Endodermal cell (in vitro differentiated cells): ENCODE results near the gene MYO5A. TPM values are rescaled to one million over a fixed set of nuclear protein-coding genes. Genes with fewer than 3 reads are reported as not detected.

ENCODE experiments used
- DNase-seq: peaks from one replicate; pipeline ENCODE4 v3.0.0-alpha.2; 2017
- H3K27ac ChIP-seq: 2 replicates; pipeline ENCODE4 v1.5.1; 2013; ENCODE audit warnings: mild to moderate bottlenecking, low read depth, low read length, moderate library complexity
- H3K27me3 ChIP-seq: 2 replicates; pipeline ENCODE4 v1.6.1; 2013; ENCODE audit warnings: mild to moderate bottlenecking, low read length, moderate library complexity; ENCODE audit not compliant: insufficient read depth, control insufficient read depth, poor library complexity, severe bottlenecking
- H3K36me3 ChIP-seq: 2 replicates; pipeline ENCODE4 v1.7.0; 2013; ENCODE audit warnings: mild to moderate bottlenecking, low read length, moderate library complexity; ENCODE audit not compliant: control insufficient read depth, insufficient read depth
- H3K4me1 ChIP-seq: one replicate; pipeline ENCODE4 v1.7.0; 2013; ENCODE audit warnings: low read length; ENCODE audit not compliant: control insufficient read depth, insufficient read depth
- H3K4me3 ChIP-seq: 2 replicates; pipeline ENCODE4 v1.5.1; 2013; ENCODE audit warnings: mild to moderate bottlenecking, low read length, moderate library complexity
- H3K9ac ChIP-seq: 2 replicates; pipeline ENCODE4 v1.6.1; 2013; ENCODE audit warnings: mild to moderate bottlenecking, low read length, moderate library complexity; ENCODE audit not compliant: poor library complexity, severe bottlenecking; ENCODE audit errors: extremely low read depth
- H3K9me3 ChIP-seq: 2 replicates; pipeline ENCODE4 v1.6.1; 2013; ENCODE audit warnings: mild to moderate bottlenecking, low read length, moderate library complexity; ENCODE audit not compliant: control insufficient read depth
- H3K27ac Mint-ChIP-seq: 2 replicates; pipeline ENCODE4 v1.8.0; 2020; ENCODE audit warnings: mixed read lengths
- H3K27me3 Mint-ChIP-seq: 2 replicates; pipeline ENCODE4 v1.8.0; 2021; ENCODE audit warnings: mild to moderate bottlenecking, mixed read lengths; ENCODE audit not compliant: insufficient read depth
- H3K36me3 Mint-ChIP-seq: 2 replicates; pipeline ENCODE4 v1.8.0; 2020; ENCODE audit warnings: low read depth, mixed read lengths
- H3K4me1 Mint-ChIP-seq: 2 replicates; pipeline ENCODE4 v1.8.0; 2020; ENCODE audit warnings: mixed read lengths
- H3K4me3 Mint-ChIP-seq: 2 replicates; pipeline ENCODE4 v1.8.0; 2020; ENCODE audit warnings: mild to moderate bottlenecking, moderate library complexity, mixed read lengths
- H3K9me3 Mint-ChIP-seq: 2 replicates; pipeline ENCODE4 v1.8.0; 2020; ENCODE audit warnings: mild to moderate bottlenecking, mixed read lengths
- WGBS, 2 experiments: methylation state at CpG; one replicate each; pipeline versions ENCODE4 v1.1.5 to v1.1.7; 2013; ENCODE audit warnings: missing lambda C conversion rate in 2 of 2, mixed read lengths in 1 of 2; ENCODE audit not compliant: insufficient coverage in 1 of 2, insufficient read length in 1 of 2; 5-methylcytosine and 5-hydroxymethylcytosine counted together
- total RNA-seq, 2 donors: library from RNA; stranded (reverse); fragmentation: NEBNext Ultra II Directional in 1 of 2; extraction: Animal tissue kit (Norgen Biotek cat#: 25700) in 1 of 2; gene quantifications; 2 replicates in 1 of 2; 3 replicates in 1 of 2; pipeline ENCODE4 v1.2.1, GENCODE V29; 2021
- TF ChIP-seq, protein P1 (sequence below): fragments of 200-600 bp; sonication (generic); conservative IDR thresholded peaks from 2 replicates; pipeline ENCODE4 v1.5.0; 2021; ENCODE audit warnings: antibody characterized with exemption, mild to moderate bottlenecking

MYO5A gene
- total RNA-seq, 2 donors from 2014 or later, result 10.0 to 13.1 TPM

DNA sequence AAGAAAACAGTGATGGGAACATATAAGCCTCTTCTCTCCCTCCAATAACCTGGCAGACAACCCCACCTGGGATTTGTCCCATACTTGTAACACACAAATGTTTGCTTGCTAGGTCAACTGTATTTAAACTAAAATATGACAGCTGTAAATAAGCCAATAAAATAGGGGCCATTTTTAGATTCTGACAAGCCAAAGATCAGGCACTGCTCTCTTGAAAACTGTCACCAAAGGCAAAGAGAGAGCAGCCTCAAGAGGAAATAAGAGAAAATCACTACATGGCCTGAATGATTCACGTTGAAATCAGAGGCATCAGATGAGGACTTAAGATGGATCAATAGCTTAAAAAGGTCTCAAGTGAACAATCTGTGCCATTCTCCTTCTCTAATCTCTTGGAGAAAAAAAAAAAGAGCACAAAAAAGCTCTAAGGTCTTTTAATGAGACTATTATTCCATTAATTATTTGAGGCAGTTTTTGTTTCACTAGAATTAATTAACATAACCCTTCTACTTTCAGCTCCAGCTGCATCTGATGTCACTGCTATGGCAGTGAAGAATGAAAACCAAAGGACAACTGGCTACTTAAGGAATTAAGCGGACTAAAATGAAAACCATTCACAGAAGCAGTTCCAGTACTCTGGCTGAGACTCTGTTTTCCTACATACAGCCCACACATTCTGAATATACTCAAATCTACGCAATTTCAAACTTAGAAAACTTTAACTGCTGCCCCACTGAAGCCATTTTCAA, 19.0 kb downstream of the MYO5A start:
- no peaks in the 10 kb centered on the region for H3K27me3 ChIP-seq
- H3K9me3 ChIP-seq, result no peaks in the 10 kb centered on the region
- no peak overlapping the region for H3K9ac ChIP-seq
- no peak overlapping the region for H3K4me3 ChIP-seq
- no peaks in the 10 kb centered on the region for H3K4me1 ChIP-seq
- no peak for DNase-seq
- Mint-ChIP-seq H3K4me3 (no peak overlapping the region), H3K27me3 (no peaks in the 10 kb centered on the region), H3K36me3 (no peaks in the 10 kb centered on the region), H3K4me1 (no peaks in the 10 kb centered on the region), H3K9me3 (no peaks in the 10 kb centered on the region), H3K27ac (no peak overlapping the region)
- TF ChIP-seq, protein P1, sequence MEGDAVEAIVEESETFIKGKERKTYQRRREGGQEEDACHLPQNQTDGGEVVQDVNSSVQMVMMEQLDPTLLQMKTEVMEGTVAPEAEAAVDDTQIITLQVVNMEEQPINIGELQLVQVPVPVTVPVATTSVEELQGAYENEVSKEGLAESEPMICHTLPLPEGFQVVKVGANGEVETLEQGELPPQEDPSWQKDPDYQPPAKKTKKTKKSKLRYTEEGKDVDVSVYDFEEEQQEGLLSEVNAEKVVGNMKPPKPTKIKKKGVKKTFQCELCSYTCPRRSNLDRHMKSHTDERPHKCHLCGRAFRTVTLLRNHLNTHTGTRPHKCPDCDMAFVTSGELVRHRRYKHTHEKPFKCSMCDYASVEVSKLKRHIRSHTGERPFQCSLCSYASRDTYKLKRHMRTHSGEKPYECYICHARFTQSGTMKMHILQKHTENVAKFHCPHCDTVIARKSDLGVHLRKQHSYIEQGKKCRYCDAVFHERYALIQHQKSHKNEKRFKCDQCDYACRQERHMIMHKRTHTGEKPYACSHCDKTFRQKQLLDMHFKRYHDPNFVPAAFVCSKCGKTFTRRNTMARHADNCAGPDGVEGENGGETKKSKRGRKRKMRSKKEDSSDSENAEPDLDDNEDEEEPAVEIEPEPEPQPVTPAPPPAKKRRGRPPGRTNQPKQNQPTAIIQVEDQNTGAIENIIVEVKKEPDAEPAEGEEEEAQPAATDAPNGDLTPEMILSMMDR, result no peak
- H3K36me3 ChIP-seq, result no peaks in the 10 kb centered on the region
- 84 to 97% methylated on average over 2 to 3 of the region's 3 CpGs for WGBS, 2 experiments
- H3K27ac ChIP-seq, result no peak overlapping the region

DNA sequence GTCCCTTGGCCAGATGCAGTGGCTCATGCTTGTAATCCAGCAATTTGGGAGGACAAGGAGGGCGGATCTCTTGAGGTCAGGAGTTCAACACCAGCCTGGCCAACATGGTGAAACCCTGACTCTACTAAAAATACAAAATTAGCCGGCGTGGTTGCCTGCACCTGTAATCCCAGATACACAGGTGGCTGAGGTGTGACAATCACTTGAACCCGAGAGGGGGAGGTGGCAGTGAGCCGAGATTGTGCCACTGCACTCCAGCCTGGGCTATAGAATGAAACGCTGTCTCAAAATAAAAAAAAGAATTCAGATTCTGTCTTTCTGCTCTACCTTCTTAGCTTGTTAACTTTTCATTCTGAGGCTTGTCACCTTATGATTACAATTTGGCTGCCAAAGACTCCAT, 22.1 kb downstream of the MYO5A start:
- 78 to 82% methylated on average over 6 of the region's 6 CpGs for whole genome bisulfite sequencing, 2 experiments
- no peak overlapping the region for H3K4me3 ChIP-seq
- Mint-ChIP-seq H3K36me3 (no peaks in the 10 kb centered on the region), H3K27me3 (no peaks in the 10 kb centered on the region), H3K4me1 (no peaks in the 10 kb centered on the region), H3K9me3 (no peaks in the 10 kb centered on the region), H3K4me3 (no peak overlapping the region), H3K27ac (no peak overlapping the region)
- H3K9me3 ChIP-seq, result no peaks in the 10 kb centered on the region
- no peak overlapping the region for H3K9ac ChIP-seq
- no peaks in the 10 kb centered on the region for H3K36me3 ChIP-seq
- H3K27ac ChIP-seq, result no peak overlapping the region
- DNase-seq, result no peak
- TF ChIP-seq, protein P1, result no peak
- no peaks in the 10 kb centered on the region for H3K27me3 ChIP-seq
- H3K4me1 ChIP-seq, result no peaks in the 10 kb centered on the region

DNA sequence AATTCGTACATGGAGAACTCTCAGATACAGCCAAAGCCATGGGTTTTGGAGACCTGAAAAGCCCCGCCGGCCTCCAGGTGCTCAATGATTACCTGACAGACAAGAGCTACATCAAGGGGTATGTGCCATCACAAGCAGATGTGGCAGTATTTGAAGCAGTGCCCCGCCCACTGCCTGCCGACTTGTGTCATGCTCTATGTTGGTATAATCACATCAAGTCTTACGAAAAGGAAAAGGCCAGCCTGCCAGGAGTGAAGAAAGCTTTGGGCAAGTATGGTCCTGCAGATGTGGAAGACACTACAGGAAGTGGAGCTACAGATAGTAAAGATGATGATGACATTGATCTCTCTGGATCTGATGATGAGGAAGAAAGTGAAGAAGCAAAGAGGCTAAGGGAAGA, 23.5 kb downstream of the MYO5A start:
- H3K27ac ChIP-seq, result no peak overlapping the region
- no peaks in the 10 kb centered on the region for H3K9me3 Mint-ChIP-seq

More for the DNA sequence above, 23.5 kb downstream of the MYO5A start:
- no peak overlapping the region for H3K4me3 Mint-ChIP-seq
- Histone ChIP-seq H3K9ac (no peak overlapping the region), H3K9me3 (no peaks in the 10 kb centered on the region), H3K4me1 (no peaks in the 10 kb centered on the region), H3K36me3 (no peaks in the 10 kb centered on the region), H3K4me3 (no peak overlapping the region), H3K27me3 (no peaks in the 10 kb centered on the region)
- no peaks in the 10 kb centered on the region for H3K27me3 Mint-ChIP-seq
- DNase-seq, result no peak
- TF ChIP-seq, protein P1, result no peak
- H3K27ac Mint-ChIP-seq, result no peak overlapping the region
- no peaks in the 10 kb centered on the region for H3K36me3 Mint-ChIP-seq
- 90% methylated on average over 4 to 6 of the region's 6 CpGs for WGBS, 2 experiments
- no peaks in the 10 kb centered on the region for H3K4me1 Mint-ChIP-seq
